Panc1 (cell line): ENCODE results near the gene EFR3B. TPM values are rescaled to one million over a fixed set of nuclear protein-coding genes. Genes with fewer than 3 reads are reported as not detected.
"Not testable (repeated sequence)": the region's sequence is repeated elsewhere in the genome, so short reads cannot be mapped to it uniquely, and the experiment has no call there.

ENCODE experiments used
- ATAC-seq: fragments of 200-7000 bp; cut with Tn5 transposase; 2 replicates; pipeline ENCODE4 v1.9.1; 2020; ENCODE audit warnings: mild to moderate bottlenecking, moderate library complexity
- BruUV-seq: library from RNA; stranded (reverse); fragments of 400-500 nt; replicated peaks from 2 replicates; lab custom pipeline; 2021; lab: Mats Ljungman, UMichigan
- CTCF ChIA-PET: fragments of 300-600 bp; sonication (Branson Sonifier 250); formaldehyde crosslinking; loops from one replicate; lab custom pipeline; 2022; ENCODE audit warnings: antibody characterized with exemption; lab: Charles Lee
- POLR2A ChIA-PET: fragments of 300-600 bp; sonication (Branson Sonifier 250); formaldehyde crosslinking; loops from one replicate; lab custom pipeline; 2022; ENCODE audit warnings: antibody characterized with exemption; lab: Charles Lee
- DNase-seq: peaks from one replicate; pipeline ENCODE4 v3.0.0-alpha.2; 2010; ENCODE audit warnings: low read depth, low spot score
- H3K27ac ChIP-seq: 2 replicates; pipeline ENCODE4 v1.5.1; 2011; ENCODE audit warnings: mild to moderate bottlenecking, low read length, inconsistent platforms
- H3K27me3 ChIP-seq: fragments of 200-500 bp; sonication (Bioruptor generic); 2 replicates; pipeline ENCODE4 v1.6.0; 2014; ENCODE audit warnings: low read length, inconsistent platforms; ENCODE audit not compliant: control insufficient read depth, insufficient read depth
- H3K36me3 ChIP-seq: fragments of 200-500 bp; sonication (Bioruptor generic); 2 replicates; pipeline ENCODE4 v1.5.1; 2014; ENCODE audit warnings: inconsistent platforms, mild to moderate bottlenecking, low read length, moderate library complexity; ENCODE audit not compliant: control insufficient read depth, insufficient read depth
- H3K4me1 ChIP-seq: 2 replicates; pipeline ENCODE4 v1.5.1; 2011; ENCODE audit warnings: inconsistent platforms, mild to moderate bottlenecking, low read length, moderate library complexity; ENCODE audit not compliant: control insufficient read depth, insufficient read depth
- H3K4me3 ChIP-seq, 2 experiments: 2 replicates each; pipeline ENCODE4 v1.5.1; 2011 to 2012; ENCODE audit warnings: low read depth in 2 of 2, low read length in 2 of 2, mild to moderate bottlenecking in 2 of 2, inconsistent platforms in 1 of 2, moderate library complexity in 1 of 2
- H3K9me3 ChIP-seq: fragments of 200-500 bp; sonication (Bioruptor generic); 2 replicates; pipeline ENCODE4 v1.5.1; 2014; ENCODE audit warnings: low read depth, mild to moderate bottlenecking, inconsistent platforms, low read length, moderate library complexity; ENCODE audit not compliant: control insufficient read depth, insufficient read depth
- CTCF ChIP-seq: fragments of 450-650 bp; IDR thresholded peaks from 2 replicates; pipeline ENCODE4 v1.5.1; 2017; ENCODE audit warnings: mild to moderate bottlenecking
- POLR2AphosphoS5 ChIP-seq: IDR thresholded peaks from 2 replicates; pipeline ENCODE4 v1.6.1; 2012; ENCODE audit warnings: mild to moderate bottlenecking, low read depth, low read length, moderate library complexity
- REST ChIP-seq, 2 experiments: IDR thresholded peaks; 2 replicates each; pipeline ENCODE4 v1.6.1; 2011 to 2012; ENCODE audit warnings: low read depth in 2 of 2, control low read depth in 1 of 2, low read length in 1 of 2, mild to moderate bottlenecking in 1 of 2, moderate library complexity in 1 of 2; ENCODE audit not compliant: insufficient read depth in 1 of 2
- SIN3A ChIP-seq: IDR thresholded peaks from 2 replicates; pipeline ENCODE4 v1.6.1; 2012; ENCODE audit warnings: low read depth, mild to moderate bottlenecking, low read length, moderate library complexity, borderline replicate concordance; ENCODE audit not compliant: insufficient read depth
- TCF7L2 ChIP-seq: IDR thresholded peaks from 2 replicates; pipeline ENCODE4 v1.6.1; 2011; ENCODE audit warnings: mild to moderate bottlenecking, low read depth, low read length, inconsistent platforms
- in situ Hi-C: cut with HindIII; loops from 2 replicates; pipeline ENCODE4 v1.10.0; 2016; ENCODE audit warnings: low sequenced_read_pairs, low pct_unique_long_range_greater_than_20kb
- intact Hi-C: fragments of 100-400 bp; cut with micrococcal nuclease; formaldehyde crosslinking; loops from one replicate; pipeline ENCODE4 v1.10.0; 2022; ENCODE audit not compliant: unreplicated experiment
- total RNA-seq: library from RNA; stranded (reverse); gene quantifications from one replicate; pipeline ENCODE4 v1.2.1, GENCODE V29; 2021; ENCODE audit not compliant: unreplicated experiment

The EFR3B gene
- total RNA-seq, 1 experiment from 2014 or later: 8.9 TPM

GRCh38 chr2:25132693-25133092 is 90.8 kb downstream of the EFR3B start:
- Histone ChIP-seq H3K36me3 (no peaks in the 10 kb centered on the region), H3K9me3 (no peaks in the 10 kb centered on the region), H3K4me3 (no peak overlapping the region), H3K27me3 (no peaks in the 10 kb centered on the region), H3K4me1 (no peaks in the 10 kb centered on the region), H3K27ac (no peak overlapping the region)
- POLR2A ChIA-PET: no interaction called here
- TF ChIP-seq POLR2AphosphoS5 (no peak), SIN3A (no peak), TCF7L2 (no peak), REST (IDR thresholded peaks at IDR 0.05; ENCODE audit: insufficient read depth in 1 of 2, low read depth in 2 of 2, low read length in 1 of 2) (no peak), CTCF (no peak)
- CTCF ChIA-PET: interaction anchor here (0.6 kb wide), 1 partner anchor 94 kb away, joined by 4 read pairs; no protein-coding TSS in a partner anchor
- ATAC-seq (no peak), DNase-seq (no peak)
- BruUV-seq: no TSS peak
- intact Hi-C loops: no loop called here
- in situ Hi-C loops: no loop called here

- BruUV-seq, CTCF ChIA-PET, ATAC-seq, in situ Hi-C loops, DNase-seq, H3K36me3 ChIP-seq, H3K4me3 ChIP-seq, intact Hi-C loops, H3K27ac ChIP-seq, H3K9me3 ChIP-seq, H3K27me3 ChIP-seq, H3K4me1 ChIP-seq: not testable (repeated sequence)
- POLR2A ChIA-PET: interaction anchor here (0.7 kb wide), 1 partner anchor 16 kb away, joined by 3 read pairs; no protein-coding TSS in a partner anchor
Measured at GRCh38 chr2:25140535-25140934, 98.7 kb downstream of the EFR3B start.

- DNase-seq: no peak
- in situ Hi-C loops: no loop called here
- TF ChIP-seq TCF7L2 (no peak), SIN3A (no peak)
Measured at GRCh38 chr2:25141120-25141519, 99.2 kb downstream of the EFR3B start.

More at GRCh38 chr2:25141120-25141519, 99.2 kb downstream of the EFR3B start:
- Histone ChIP-seq H3K27ac (no peak overlapping the region), H3K4me1 (no peaks in the 10 kb centered on the region), H3K36me3 (no peaks in the 10 kb centered on the region), H3K27me3 (no peaks in the 10 kb centered on the region), H3K4me3 (no peak overlapping the region), H3K9me3 (no peaks in the 10 kb centered on the region)
- intact Hi-C loops: no loop called here
- no peak for ATAC-seq
- POLR2A ChIA-PET: no interaction called here
- CTCF ChIA-PET: interaction anchor here (0.5 kb wide), 1 partner anchor 311 kb away, joined by 3 read pairs; no protein-coding TSS in a partner anchor
- BruUV-seq: no TSS peak
